Parathyroid adenoma (tissue), 2 donors: ENCODE measurements around the gene PLEKHA1.

Experiments used
- H2AFZ ChIP-seq: fragments of 300-600 bp; sonication (generic); one replicate; pipeline ENCODE4 v1.7.0; 2017; ENCODE audit warnings: antibody characterized with exemption, mild to moderate bottlenecking
- H3K27ac ChIP-seq: fragments of 300-600 bp; sonication (generic); one replicate; pipeline ENCODE4 v1.7.0; 2017
- H3K27me3 ChIP-seq: fragments of 300-600 bp; sonication (generic); one replicate; pipeline ENCODE4 v1.7.0; 2017; ENCODE audit warnings: low read length; ENCODE audit not compliant: control insufficient read depth, insufficient read depth
- H3K36me3 ChIP-seq: fragments of 300-600 bp; sonication (generic); one replicate; pipeline ENCODE4 v1.7.0; 2017; ENCODE audit warnings: low read length; ENCODE audit not compliant: control insufficient read depth, insufficient read depth
- H3K4me1 ChIP-seq: fragments of 300-600 bp; sonication (generic); one replicate; pipeline ENCODE4 v1.7.0; 2017; ENCODE audit warnings: control low read depth
- H3K4me2 ChIP-seq: fragments of 300-600 bp; sonication (generic); one replicate; pipeline ENCODE4 v1.7.0; 2017; ENCODE audit warnings: low read length
- H3K4me3 ChIP-seq: fragments of 300-600 bp; sonication (generic); one replicate; pipeline ENCODE4 v1.7.0; 2017; ENCODE audit warnings: low read depth, low read length
- H3K79me2 ChIP-seq: fragments of 300-600 bp; sonication (generic); one replicate; pipeline ENCODE4 v1.7.0; 2017; ENCODE audit warnings: control low read depth
- H3K9ac ChIP-seq: fragments of 300-600 bp; sonication (generic); one replicate; pipeline ENCODE4 v1.7.0; 2017; ENCODE audit warnings: mild to moderate bottlenecking
- H3K9me3 ChIP-seq: fragments of 300-600 bp; sonication (generic); one replicate; pipeline ENCODE4 v1.7.0; 2017; ENCODE audit warnings: low read length; ENCODE audit not compliant: control insufficient read depth
- CTCF ChIP-seq: fragments of 300-600 bp; sonication (generic); IDR thresholded peaks from one replicate; pipeline ENCODE4 v1.7.0; 2017; ENCODE audit warnings: antibody characterized with exemption, mild to moderate bottlenecking
- donor health status: primary hyperparathyroidism.

Gene PLEKHA1

GRCh38 chr10:122450353-122450990, 76.0 kb downstream of the PLEKHA1 start:
- H3K27me3 ChIP-seq = no peaks in the 10 kb centered on the region
- no peak overlapping the region for H3K4me3 ChIP-seq
- no peaks in the 10 kb centered on the region for H3K9me3 ChIP-seq
- H3K79me2 ChIP-seq = no peaks in the 10 kb centered on the region
- H3K27ac ChIP-seq = no peak overlapping the region
- no peak overlapping the region for H3K4me2 ChIP-seq
- H2AFZ ChIP-seq = no peak overlapping the region
- H3K9ac ChIP-seq = no peak overlapping the region
- no peaks in the 10 kb centered on the region for H3K36me3 ChIP-seq
- no peak for TF ChIP-seq CTCF
- H3K4me1 ChIP-seq = no peaks in the 10 kb centered on the region

- no peak for TF ChIP-seq CTCF
- no peak overlapping the region for H3K27ac ChIP-seq
- H3K36me3 ChIP-seq = no peaks in the 10 kb centered on the region
- H3K4me2 ChIP-seq = no peak overlapping the region
- no peaks in the 10 kb centered on the region for H3K9me3 ChIP-seq
- H3K4me3 ChIP-seq = no peak overlapping the region
- H3K27me3 ChIP-seq = no peaks in the 10 kb centered on the region
- H2AFZ ChIP-seq = no peak overlapping the region
- H3K4me1 ChIP-seq = no peaks in the 10 kb centered on the region
- no peak overlapping the region for H3K9ac ChIP-seq
- no peaks in the 10 kb centered on the region for H3K79me2 ChIP-seq
Measured at GRCh38 chr10:122454071-122454470, 79.6 kb downstream of the PLEKHA1 start.

- no peak within 1 kb of the TSS for H3K9ac ChIP-seq
- TF ChIP-seq CTCF = no peak
- no peaks in the 10 kb centered on the region for H3K27me3 ChIP-seq
Measured at GRCh38 chr10:122454603-122455080, 80.1 kb downstream of the PLEKHA1 start, which contains the start of gene ARMS2. TSS of gene ARMS2 (plus strand) at chr10:122454653. CDS start at chr10:122454728, 75 bp downstream.

GRCh38 chr10:122455376-122456079, 81.0 kb downstream of the PLEKHA1 start:
- no peaks in the 10 kb centered on the region for H3K9me3 ChIP-seq
- H3K79me2 ChIP-seq = no peaks in the 10 kb centered on the region
- H3K27ac ChIP-seq = no peak overlapping the region
- no peaks in the 10 kb centered on the region for H3K4me1 ChIP-seq
- H3K9ac ChIP-seq = no peak overlapping the region
- H2AFZ ChIP-seq = no peak overlapping the region
- H3K4me3 ChIP-seq = no peak overlapping the region
- TF ChIP-seq CTCF = no peak
- no peaks in the 10 kb centered on the region for H3K27me3 ChIP-seq
- no peak overlapping the region for H3K4me2 ChIP-seq
- no peaks in the 10 kb centered on the region for H3K36me3 ChIP-seq

More at GRCh38 chr10:122454603-122455080, 80.1 kb downstream of the PLEKHA1 start, which contains the start of gene ARMS2:
- no peaks in the 10 kb centered on the region for H3K4me1 ChIP-seq
- no peak within 1 kb of the TSS for H3K4me2 ChIP-seq
- H3K36me3 ChIP-seq = no peaks in the 10 kb centered on the region
- no peaks in the 10 kb centered on the region for H3K79me2 ChIP-seq
- H3K4me3 ChIP-seq = no peak within 1 kb of the TSS
- no peak within 1 kb of the TSS for H3K27ac ChIP-seq
- H2AFZ ChIP-seq = no peak within 1 kb of the TSS
- no peaks in the 10 kb centered on the region for H3K9me3 ChIP-seq
